Adrenal gland (tissue), 5 donors: ENCODE results near the gene TGM4.

Source experiments
- POLR2A ChIP-seq, 2 donors: fragments of 450-650 bp; IDR thresholded peaks; one replicate each; pipeline ENCODE4 v1.6.1; 2017; ENCODE audit warnings: antibody characterized with exemption in 2 of 2, mild to moderate bottlenecking in 2 of 2, moderate library complexity in 1 of 2
- TF ChIP-seq, protein P1 (sequence below), 6 experiments: fragments of 450-650 bp in 4 of 6; fragments of 200-600 bp in 2 of 6; sonication (generic) in 1 of 6; IDR thresholded peaks; 1 replicate in 5 of 6; 2 replicates in 1 of 6; pipeline versions ENCODE4 v1.5.1 to v1.8.0; 2016 to 2021; ENCODE audit warnings: antibody characterized with exemption in 6 of 6, mild to moderate bottlenecking in 2 of 6, moderate library complexity in 1 of 6
- donor health status: DM: no; HTN: no; CAD: no.

- TF ChIP-seq, protein P1, sequence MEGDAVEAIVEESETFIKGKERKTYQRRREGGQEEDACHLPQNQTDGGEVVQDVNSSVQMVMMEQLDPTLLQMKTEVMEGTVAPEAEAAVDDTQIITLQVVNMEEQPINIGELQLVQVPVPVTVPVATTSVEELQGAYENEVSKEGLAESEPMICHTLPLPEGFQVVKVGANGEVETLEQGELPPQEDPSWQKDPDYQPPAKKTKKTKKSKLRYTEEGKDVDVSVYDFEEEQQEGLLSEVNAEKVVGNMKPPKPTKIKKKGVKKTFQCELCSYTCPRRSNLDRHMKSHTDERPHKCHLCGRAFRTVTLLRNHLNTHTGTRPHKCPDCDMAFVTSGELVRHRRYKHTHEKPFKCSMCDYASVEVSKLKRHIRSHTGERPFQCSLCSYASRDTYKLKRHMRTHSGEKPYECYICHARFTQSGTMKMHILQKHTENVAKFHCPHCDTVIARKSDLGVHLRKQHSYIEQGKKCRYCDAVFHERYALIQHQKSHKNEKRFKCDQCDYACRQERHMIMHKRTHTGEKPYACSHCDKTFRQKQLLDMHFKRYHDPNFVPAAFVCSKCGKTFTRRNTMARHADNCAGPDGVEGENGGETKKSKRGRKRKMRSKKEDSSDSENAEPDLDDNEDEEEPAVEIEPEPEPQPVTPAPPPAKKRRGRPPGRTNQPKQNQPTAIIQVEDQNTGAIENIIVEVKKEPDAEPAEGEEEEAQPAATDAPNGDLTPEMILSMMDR (IDR thresholded peaks at IDR 0.05) = no peak
- no peak for TF ChIP-seq POLR2A (IDR thresholded peaks at IDR 0.05)
Measured at GRCh38 chr3:44963571-44964325, 89.3 kb downstream of the TGM4 start.
